Activated T-helper 1 cell treated with anti-CD3 and anti-CD28 coated beads, Interleukin-12 subunit alpha, Interleukin-12 subunit beta, Interleukin-2, Interleukin-4 antibody, amounts not matched to agents 30 ng/mL and 10 ng/mL and 1 ng/mL, durations not matched to agents 14 hours and 24 hours and 36 hours (primary cell): ENCODE data around the gene USP17L26. TPM values are rescaled to one million over a fixed set of nuclear protein-coding genes. Genes with fewer than 3 reads are reported as not detected.
"Not testable (repeated sequence)": the region's sequence is repeated elsewhere in the genome, so short reads cannot be mapped to it uniquely, and the experiment has no call there.

Experiments used
- DNase-seq: peaks from one replicate; pipeline ENCODE4 v3.0.0; 2021; ENCODE audit warnings: low spot score
- H3K27ac Mint-ChIP-seq: one replicate; pipeline ENCODE4 v1.8.0; 2021; ENCODE audit warnings: mild to moderate bottlenecking, mixed read lengths
- H3K27me3 Mint-ChIP-seq: one replicate; pipeline ENCODE4 v1.8.0; 2022; ENCODE audit warnings: mild to moderate bottlenecking, moderate library complexity, mixed read lengths; ENCODE audit not compliant: insufficient read depth
- H3K36me3 Mint-ChIP-seq: one replicate; pipeline ENCODE4 v1.8.0; 2021; ENCODE audit warnings: low read depth, mixed read lengths
- H3K4me1 Mint-ChIP-seq: one replicate; pipeline ENCODE4 v1.8.0; 2021; ENCODE audit warnings: low read depth, mixed read lengths
- H3K4me3 Mint-ChIP-seq: one replicate; pipeline ENCODE4 v1.8.0; 2021; ENCODE audit warnings: mild to moderate bottlenecking, moderate library complexity, mixed read lengths
- H3K9me3 Mint-ChIP-seq: one replicate; pipeline ENCODE4 v1.8.0; 2021; ENCODE audit warnings: mixed read lengths
- intact Hi-C: fragments of 100-400 bp; cut with micrococcal nuclease; formaldehyde crosslinking; loops from one replicate; pipeline ENCODE4 v1.15.1; 2024
- total RNA-seq: library from RNA; stranded (reverse); gene quantifications from 2 replicates; pipeline ENCODE4 v1.2.3, GENCODE V29; 2022

Gene USP17L26
- total RNA-seq = not detected in 2 replicates

GRCh38 chr4:9334358-9334757 lies at the start of gene USP17L26:
Gene USP17L26, plus strand, starts transcription at chr4:9334658. Its CDS starts 0 bp downstream, at chr4:9334658.
- H3K4me3 Mint-ChIP-seq, H3K4me1 Mint-ChIP-seq, H3K27ac Mint-ChIP-seq, H3K27me3 Mint-ChIP-seq, intact Hi-C loops, DNase-seq, H3K9me3 Mint-ChIP-seq, H3K36me3 Mint-ChIP-seq: not testable (repeated sequence)

- intact Hi-C loops, H3K27me3 Mint-ChIP-seq: not testable (repeated sequence)
Observed at GRCh38 chr4:9324191-9324590, 10.3 kb upstream of the USP17L26 start.

GRCh38 chr4:9324865-9325264 lies 9.6 kb upstream of the USP17L26 start, which contains the start of gene USP17L24:
Gene USP17L24, plus strand, starts transcription at chr4:9325165. Its CDS starts 0 bp downstream, at chr4:9325165.
- H3K27me3 Mint-ChIP-seq, H3K36me3 Mint-ChIP-seq, H3K4me1 Mint-ChIP-seq, H3K4me3 Mint-ChIP-seq, H3K27ac Mint-ChIP-seq, H3K9me3 Mint-ChIP-seq, intact Hi-C loops, DNase-seq: not testable (repeated sequence)

More at GRCh38 chr4:9324191-9324590, 10.3 kb upstream of the USP17L26 start:
- H3K36me3 Mint-ChIP-seq, H3K27ac Mint-ChIP-seq, H3K4me1 Mint-ChIP-seq, DNase-seq, H3K9me3 Mint-ChIP-seq, H3K4me3 Mint-ChIP-seq: not testable (repeated sequence)

- H3K9me3 Mint-ChIP-seq, H3K4me3 Mint-ChIP-seq, H3K4me1 Mint-ChIP-seq, H3K27ac Mint-ChIP-seq, H3K27me3 Mint-ChIP-seq, intact Hi-C loops, H3K36me3 Mint-ChIP-seq, DNase-seq: not testable (repeated sequence)
Observed at GRCh38 chr4:9329611-9330010, 4.8 kb upstream of the USP17L26 start, which contains the start of gene USP17L25. Gene USP17L25, plus strand, starts transcription at chr4:9329911. Its CDS starts 0 bp downstream, at chr4:9329911.

- H3K27me3 Mint-ChIP-seq, H3K36me3 Mint-ChIP-seq, H3K27ac Mint-ChIP-seq, DNase-seq, H3K4me3 Mint-ChIP-seq, H3K9me3 Mint-ChIP-seq, H3K4me1 Mint-ChIP-seq, intact Hi-C loops: not testable (repeated sequence)
Observed at GRCh38 chr4:9339103-9339502, 4.6 kb downstream of the USP17L26 start, which contains the start of gene USP17L5. Gene USP17L5, plus strand, starts transcription at chr4:9339403. Its CDS starts 0 bp downstream, at chr4:9339403.

- intact Hi-C loops, H3K36me3 Mint-ChIP-seq, H3K27ac Mint-ChIP-seq, H3K9me3 Mint-ChIP-seq, DNase-seq, H3K4me3 Mint-ChIP-seq, H3K27me3 Mint-ChIP-seq, H3K4me1 Mint-ChIP-seq: not testable (repeated sequence)
Observed at GRCh38 chr4:9343848-9344247, 9.4 kb downstream of the USP17L26 start, which contains the start of gene USP17L27. Gene USP17L27, plus strand, starts transcription at chr4:9344148. Its CDS starts 0 bp downstream, at chr4:9344148.

GRCh38 chr4:9348593-9348992 lies 14.1 kb downstream of the USP17L26 start, which contains the start of gene USP17L28:
Gene USP17L28, plus strand, starts transcription at chr4:9348893. Its CDS starts 0 bp downstream, at chr4:9348893.
- H3K27ac Mint-ChIP-seq, DNase-seq, intact Hi-C loops, H3K27me3 Mint-ChIP-seq, H3K4me3 Mint-ChIP-seq, H3K4me1 Mint-ChIP-seq, H3K36me3 Mint-ChIP-seq, H3K9me3 Mint-ChIP-seq: not testable (repeated sequence)

- H3K4me1 Mint-ChIP-seq, H3K4me3 Mint-ChIP-seq, H3K36me3 Mint-ChIP-seq, H3K27me3 Mint-ChIP-seq, H3K27ac Mint-ChIP-seq, DNase-seq, intact Hi-C loops, H3K9me3 Mint-ChIP-seq: not testable (repeated sequence)
Observed at GRCh38 chr4:9350866-9351265, 16.4 kb downstream of the USP17L26 start.

GRCh38 chr4:9353338-9353737 lies 18.9 kb downstream of the USP17L26 start, which contains the start of gene USP17L29:
Gene USP17L29, plus strand, starts transcription at chr4:9353638. Its CDS starts 0 bp downstream, at chr4:9353638.
- H3K9me3 Mint-ChIP-seq, H3K36me3 Mint-ChIP-seq, intact Hi-C loops, H3K27me3 Mint-ChIP-seq, H3K4me3 Mint-ChIP-seq, DNase-seq, H3K27ac Mint-ChIP-seq, H3K4me1 Mint-ChIP-seq: not testable (repeated sequence)

GRCh38 chr4:9362829-9363228 lies 28.4 kb downstream of the USP17L26 start, which contains the start of gene USP17L30:
Gene USP17L30, plus strand, starts transcription at chr4:9363129. Its CDS starts 0 bp downstream, at chr4:9363129.
- H3K4me1 Mint-ChIP-seq, H3K36me3 Mint-ChIP-seq, intact Hi-C loops, H3K4me3 Mint-ChIP-seq, DNase-seq, H3K27ac Mint-ChIP-seq, H3K9me3 Mint-ChIP-seq, H3K27me3 Mint-ChIP-seq: not testable (repeated sequence)

GRCh38 chr4:9379881-9380280 lies 45.4 kb downstream of the USP17L26 start:
- intact Hi-C loops, DNase-seq, H3K36me3 Mint-ChIP-seq, H3K9me3 Mint-ChIP-seq, H3K27me3 Mint-ChIP-seq, H3K4me3 Mint-ChIP-seq, H3K4me1 Mint-ChIP-seq, H3K27ac Mint-ChIP-seq: not testable (repeated sequence)

GRCh38 chr4:9381012-9381534 lies 46.6 kb downstream of the USP17L26 start:
- H3K9me3 Mint-ChIP-seq, H3K27me3 Mint-ChIP-seq, H3K27ac Mint-ChIP-seq, H3K36me3 Mint-ChIP-seq, intact Hi-C loops, H3K4me1 Mint-ChIP-seq: not testable (repeated sequence)
- H3K4me3 Mint-ChIP-seq = peak overlapping the region; percentile 36
- peak; percentile 53 for DNase-seq

GRCh38 chr4:9384126-9384525 lies 49.7 kb downstream of the USP17L26 start:
- H3K9me3 Mint-ChIP-seq = no peaks in the 10 kb centered on the region
- no peak overlapping the region for H3K4me3 Mint-ChIP-seq
- DNase-seq = no peak
- H3K36me3 Mint-ChIP-seq = no peaks in the 10 kb centered on the region
- no peaks in the 10 kb centered on the region for H3K4me1 Mint-ChIP-seq
- no peak overlapping the region for H3K27ac Mint-ChIP-seq
- H3K27me3 Mint-ChIP-seq = peaks cover 3% of the 10 kb centered on the region
- intact Hi-C loops = no loop called here
